NCI-H1436 (cell line): Measurements from ENCODE around the gene TLR8.
"Not testable (repeated sequence)": the region's sequence is repeated elsewhere in the genome, so short reads cannot be mapped to it uniquely, and the experiment has no call there.

Experiments
- DNase-seq: peaks from one replicate; lab custom pipeline; 2025; lab: John Stamatoyannopoulos, UW

TLR8 gene

DNA sequence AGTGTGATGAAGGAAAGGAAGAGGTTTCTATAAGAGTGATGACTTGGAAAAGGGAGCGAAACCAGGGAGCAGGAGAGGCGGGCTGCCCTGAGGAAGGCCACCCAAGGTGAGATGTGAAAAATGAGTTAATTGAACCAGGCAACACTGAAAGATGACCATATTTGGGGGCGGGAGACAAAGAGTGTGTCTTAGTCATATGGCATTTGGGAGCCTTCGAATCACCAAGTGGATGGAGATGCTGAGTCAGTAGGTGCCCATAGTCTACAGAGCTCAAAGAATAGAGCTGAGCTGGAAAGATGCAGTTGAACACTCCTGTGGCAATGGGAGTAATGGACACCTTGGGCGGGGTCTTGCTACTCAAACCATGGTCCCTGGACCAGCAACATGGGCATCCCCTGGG, 8.3 kb upstream of the TLR8 start:
- DNase-seq: no peak

DNA sequence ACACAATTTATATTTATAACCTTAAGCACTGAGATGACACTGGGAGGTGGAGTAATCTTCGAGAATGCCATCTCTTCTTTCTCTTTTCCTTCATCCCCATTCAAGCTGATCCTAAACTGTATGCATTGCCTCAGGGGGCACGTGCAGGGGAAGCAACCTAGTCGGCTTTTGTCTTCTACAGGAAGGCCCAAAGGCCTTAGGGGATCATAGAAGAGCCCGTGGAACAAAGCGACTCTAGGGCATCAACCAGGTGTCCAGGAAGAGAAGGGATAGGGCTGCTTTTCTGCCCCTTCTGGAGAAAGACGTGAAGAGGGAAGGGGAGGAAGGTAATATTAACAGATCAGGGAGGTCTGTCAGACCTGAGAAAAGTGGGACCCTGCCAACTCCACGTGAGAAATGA, 6.9 kb upstream of the TLR8 start:
- DNase-seq: no peak

DNA sequence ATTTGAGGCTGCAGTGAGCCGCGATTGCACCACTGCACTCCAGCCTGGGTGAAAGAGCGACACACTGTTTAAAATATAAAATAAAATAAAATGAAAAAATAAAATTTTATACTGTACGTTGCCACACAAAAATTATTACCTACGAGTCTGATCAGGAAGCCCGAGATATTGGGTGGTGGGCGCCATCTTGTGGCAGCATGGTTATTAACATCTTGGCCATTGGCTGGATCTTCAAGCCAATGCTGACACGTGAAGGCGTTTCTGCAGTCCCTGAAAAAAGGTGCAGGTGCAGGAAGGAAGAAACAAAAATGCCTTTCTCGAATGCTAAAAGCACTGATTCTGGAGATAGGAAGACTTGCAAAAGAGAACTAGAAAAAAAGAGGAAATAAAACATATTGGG, 4.9 kb upstream of the TLR8 start:
- peak; percentile 13 for DNase-seq

DNA sequence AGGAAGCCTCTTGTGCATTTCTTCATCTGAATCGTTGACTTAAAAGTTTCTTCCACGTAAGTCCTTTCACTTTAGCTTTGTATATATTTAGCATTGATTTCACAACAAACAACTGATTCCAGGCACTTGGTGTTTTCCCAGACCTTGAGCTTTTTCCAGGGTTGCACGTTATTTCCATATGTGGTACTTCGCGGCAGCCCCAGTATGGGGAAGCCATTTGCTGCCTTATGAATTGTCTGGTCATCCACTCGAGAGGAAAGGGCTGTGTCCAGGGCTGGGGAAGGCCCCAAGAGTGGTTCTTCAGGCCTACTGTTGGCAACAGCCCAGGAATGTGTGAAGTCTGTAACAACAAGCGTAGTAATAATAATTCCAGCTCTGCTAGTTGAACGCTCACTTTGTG, 2.8 kb upstream of the TLR8 start:
- DNase-seq: no peak

DNA sequence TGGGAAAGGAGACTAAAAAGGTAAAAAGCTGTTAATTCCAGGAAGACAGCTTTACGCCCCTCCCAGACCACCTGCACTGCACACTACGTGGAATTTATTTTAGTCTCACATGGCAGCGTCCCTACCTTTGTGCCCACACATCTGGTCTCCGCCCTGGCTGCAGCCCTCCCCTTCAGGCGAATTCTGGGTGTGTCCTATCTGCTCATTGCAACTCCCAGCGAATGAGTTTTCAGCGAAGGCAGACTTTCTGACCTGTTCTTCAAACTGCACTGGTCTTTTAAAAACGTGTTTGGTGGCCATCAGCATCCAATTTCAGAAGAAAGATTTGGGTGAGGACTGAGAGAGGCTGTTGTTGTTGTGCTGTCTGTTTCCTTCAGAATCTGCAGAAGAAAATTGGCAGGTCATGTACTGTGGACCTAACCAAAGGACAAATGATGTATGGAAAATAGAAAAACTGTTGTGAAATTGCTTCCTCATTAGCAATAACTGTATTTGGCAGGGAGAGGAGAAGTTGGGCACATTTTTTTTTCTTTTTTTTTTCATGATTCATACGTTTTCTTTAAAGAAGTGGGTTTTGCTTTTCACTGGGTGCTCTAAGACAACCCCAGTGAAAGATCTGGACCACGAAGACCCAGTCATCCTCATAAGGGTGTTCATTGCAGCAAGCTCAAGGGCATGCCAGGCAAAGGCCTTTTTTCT, 4.2 kb downstream of the TLR8 start:
- DNase-seq: no peak

DNA sequence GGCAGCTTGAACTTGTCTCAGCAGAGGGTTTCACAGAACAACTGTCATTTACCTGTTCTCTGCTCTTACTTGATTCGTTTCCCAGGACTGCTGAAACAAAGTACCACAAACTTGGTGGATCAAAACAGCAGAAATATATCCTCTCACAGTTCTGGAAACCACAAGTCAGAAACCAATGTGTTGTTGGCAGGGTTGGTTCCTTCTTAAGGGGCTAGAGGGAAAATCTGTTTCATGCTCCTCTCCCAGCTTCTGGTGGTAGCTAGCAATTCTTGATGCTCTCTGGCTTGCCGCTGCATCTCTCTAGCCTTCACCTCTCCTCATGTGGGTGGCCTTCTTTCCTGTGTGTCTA, 4.7 kb downstream of the TLR8 start:
- DNase-seq: no peak

DNA sequence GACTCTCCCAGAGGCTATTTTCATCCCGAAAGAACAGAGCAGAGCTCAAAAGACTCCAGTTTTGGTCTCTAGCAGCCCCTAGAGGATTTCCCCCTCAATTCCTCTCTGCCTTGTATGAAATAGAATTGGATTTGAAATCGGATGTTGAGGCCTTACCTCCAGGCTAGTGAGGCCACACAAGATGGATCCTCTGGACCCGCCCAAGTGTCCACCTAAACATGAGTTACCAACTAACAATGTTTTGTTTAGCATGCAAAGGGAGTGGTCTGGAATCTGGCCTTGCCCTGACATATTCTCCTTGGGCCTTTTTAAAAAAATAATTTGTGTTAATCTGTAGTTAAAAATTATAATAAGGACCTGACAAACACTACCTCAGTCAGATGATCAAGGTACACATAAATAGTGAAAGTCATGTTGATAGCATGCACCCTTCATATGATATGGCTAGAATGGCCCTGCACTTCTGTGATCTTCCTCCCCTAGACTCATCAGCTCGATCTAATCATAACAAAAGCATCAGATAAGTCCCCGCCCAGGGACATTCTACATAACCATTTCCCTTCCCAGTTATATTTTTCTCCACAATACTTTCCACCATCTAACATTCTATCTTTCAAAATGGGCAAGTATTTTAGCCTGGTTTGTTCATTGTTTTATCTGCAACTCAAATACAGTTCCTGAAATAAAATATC, 6.5 kb downstream of the TLR8 start:
- DNase-seq: no peak

DNA sequence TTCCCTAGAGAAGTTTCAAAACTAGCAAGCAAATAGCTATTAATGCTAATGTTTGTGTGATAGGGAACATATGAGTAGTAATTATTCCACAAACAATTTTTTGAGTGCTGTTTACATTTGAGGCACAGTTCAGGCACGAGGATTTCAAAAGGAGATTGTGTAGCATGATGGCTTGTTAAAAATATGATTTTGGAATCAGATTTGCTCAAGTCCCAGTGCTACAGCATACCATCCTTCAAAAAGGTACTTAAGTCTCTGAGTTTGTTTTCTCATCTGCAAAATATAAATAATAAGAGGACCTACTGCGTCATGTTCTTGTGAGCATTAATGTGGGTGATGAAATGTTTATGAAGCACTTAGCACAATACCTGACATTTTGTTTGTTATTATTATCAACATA, 11.3 kb downstream of the TLR8 start:
- no peak for DNase-seq

DNA sequence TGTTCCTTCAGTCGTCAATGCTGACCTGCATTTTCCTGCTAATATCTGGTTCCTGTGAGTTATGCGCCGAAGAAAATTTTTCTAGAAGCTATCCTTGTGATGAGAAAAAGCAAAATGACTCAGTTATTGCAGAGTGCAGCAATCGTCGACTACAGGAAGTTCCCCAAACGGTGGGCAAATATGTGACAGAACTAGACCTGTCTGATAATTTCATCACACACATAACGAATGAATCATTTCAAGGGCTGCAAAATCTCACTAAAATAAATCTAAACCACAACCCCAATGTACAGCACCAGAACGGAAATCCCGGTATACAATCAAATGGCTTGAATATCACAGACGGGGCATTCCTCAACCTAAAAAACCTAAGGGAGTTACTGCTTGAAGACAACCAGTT, 12.6 kb downstream of the TLR8 start:
- no peak for DNase-seq

DNA sequence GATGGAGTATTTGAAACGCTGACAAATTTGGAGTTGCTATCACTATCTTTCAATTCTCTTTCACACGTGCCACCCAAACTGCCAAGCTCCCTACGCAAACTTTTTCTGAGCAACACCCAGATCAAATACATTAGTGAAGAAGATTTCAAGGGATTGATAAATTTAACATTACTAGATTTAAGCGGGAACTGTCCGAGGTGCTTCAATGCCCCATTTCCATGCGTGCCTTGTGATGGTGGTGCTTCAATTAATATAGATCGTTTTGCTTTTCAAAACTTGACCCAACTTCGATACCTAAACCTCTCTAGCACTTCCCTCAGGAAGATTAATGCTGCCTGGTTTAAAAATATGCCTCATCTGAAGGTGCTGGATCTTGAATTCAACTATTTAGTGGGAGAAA, 13.2 kb downstream of the TLR8 start:
- DNase-seq: no peak

DNA sequence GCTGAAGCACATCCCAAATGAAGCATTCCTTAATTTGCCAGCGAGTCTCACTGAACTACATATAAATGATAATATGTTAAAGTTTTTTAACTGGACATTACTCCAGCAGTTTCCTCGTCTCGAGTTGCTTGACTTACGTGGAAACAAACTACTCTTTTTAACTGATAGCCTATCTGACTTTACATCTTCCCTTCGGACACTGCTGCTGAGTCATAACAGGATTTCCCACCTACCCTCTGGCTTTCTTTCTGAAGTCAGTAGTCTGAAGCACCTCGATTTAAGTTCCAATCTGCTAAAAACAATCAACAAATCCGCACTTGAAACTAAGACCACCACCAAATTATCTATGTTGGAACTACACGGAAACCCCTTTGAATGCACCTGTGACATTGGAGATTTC, 14.6 kb downstream of the TLR8 start:
- no peak for DNase-seq

DNA sequence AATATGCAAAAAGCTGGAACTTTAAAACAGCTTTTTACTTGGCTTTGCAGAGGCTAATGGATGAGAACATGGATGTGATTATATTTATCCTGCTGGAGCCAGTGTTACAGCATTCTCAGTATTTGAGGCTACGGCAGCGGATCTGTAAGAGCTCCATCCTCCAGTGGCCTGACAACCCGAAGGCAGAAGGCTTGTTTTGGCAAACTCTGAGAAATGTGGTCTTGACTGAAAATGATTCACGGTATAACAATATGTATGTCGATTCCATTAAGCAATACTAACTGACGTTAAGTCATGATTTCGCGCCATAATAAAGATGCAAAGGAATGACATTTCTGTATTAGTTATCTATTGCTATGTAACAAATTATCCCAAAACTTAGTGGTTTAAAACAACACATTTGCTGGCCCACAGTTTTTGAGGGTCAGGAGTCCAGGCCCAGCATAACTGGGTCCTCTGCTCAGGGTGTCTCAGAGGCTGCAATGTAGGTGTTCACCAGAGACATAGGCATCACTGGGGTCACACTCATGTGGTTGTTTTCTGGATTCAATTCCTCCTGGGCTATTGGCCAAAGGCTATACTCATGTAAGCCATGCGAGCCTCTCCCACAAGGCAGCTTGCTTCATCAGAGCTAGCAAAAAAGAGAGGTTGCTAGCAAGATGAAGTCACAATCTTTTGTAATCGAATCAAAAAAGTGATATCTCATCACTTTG, 15.6 kb downstream of the TLR8 start:
- DNase-seq: no peak

DNA sequence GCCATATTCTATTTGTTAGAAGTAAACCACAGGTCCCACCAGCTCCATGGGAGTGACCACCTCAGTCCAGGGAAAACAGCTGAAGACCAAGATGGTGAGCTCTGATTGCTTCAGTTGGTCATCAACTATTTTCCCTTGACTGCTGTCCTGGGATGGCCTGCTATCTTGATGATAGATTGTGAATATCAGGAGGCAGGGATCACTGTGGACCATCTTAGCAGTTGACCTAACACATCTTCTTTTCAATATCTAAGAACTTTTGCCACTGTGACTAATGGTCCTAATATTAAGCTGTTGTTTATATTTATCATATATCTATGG, 16.1 kb downstream of the TLR8 start:
- no peak for DNase-seq

DNA sequence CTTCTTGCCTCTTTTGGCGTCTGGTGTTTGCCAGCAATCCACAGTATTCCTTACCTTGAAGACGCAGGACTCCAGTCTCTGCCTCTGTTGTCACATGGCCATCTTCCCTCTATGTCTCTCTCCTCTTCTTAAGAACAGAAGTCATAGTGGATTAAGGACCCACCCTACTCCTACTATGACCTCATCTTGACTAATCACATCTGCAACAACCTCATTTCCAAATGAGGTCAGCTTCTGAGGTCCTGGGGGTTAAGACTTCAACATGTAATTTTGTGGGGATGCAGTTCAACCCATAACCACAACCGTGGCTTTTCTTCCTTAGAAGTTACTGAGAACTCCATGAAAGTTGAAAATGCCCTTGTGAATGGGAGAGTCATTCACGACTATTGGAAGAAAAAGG, 23.3 kb downstream of the TLR8 start:
- no peak for DNase-seq

DNA sequence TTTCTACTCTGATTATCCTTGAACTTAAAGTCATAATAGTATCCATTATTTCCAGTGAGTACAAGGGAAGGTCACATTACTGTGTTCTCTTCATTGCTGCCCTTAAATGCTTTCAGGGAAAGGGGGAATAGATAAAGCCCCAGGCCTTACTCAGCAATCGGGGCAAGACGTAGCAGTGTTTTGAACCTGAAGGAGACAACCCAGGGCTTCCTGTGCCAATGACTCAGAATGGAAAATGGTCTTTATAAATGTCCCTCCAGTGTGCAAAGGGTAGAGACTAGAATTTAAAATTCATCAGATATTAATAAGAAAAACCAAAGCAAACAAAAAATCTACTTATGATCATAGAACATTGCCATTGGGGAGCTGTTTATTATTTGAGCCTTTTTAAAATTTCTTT, 23.7 kb downstream of the TLR8 start:
- no peak for DNase-seq

DNA sequence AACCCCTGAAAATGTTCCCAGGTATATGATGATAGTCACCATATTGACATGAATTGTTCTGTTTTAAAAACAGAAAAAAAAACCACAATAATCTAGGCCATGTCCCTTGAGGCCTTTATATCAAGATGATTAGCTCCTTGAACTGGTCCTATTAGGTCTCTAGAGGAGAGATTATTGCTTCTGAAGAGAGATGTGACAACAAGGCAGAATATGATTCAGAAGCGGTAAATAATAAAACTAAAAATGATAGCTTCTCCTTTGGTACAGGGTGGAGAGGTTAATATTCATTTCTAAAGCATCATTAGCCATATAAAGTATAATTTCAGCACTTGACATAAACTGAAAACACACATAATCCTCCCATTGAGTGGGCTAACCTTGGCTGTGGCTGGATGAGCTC, 25.8 kb downstream of the TLR8 start:
- DNase-seq: no peak

DNA sequence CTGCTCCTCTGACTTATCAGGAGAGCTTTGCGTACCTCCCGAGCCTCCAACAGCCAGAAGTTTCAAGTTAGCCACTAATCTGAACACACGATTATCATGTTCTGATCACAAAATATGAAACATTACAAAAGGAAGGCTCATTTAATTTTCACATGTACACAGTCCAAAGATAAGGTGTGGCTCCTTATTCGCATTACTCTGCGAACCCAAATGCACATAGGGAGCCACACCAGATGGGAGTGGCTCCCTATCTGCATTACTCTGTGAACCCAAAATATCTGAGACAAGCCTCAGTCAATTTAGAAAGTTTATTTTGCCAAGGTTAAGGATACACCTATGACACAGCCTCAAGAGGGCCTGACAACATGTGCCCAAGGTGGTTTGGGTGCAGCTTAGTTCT, 28.4 kb downstream of the TLR8 start:
- DNase-seq: no peak

DNA sequence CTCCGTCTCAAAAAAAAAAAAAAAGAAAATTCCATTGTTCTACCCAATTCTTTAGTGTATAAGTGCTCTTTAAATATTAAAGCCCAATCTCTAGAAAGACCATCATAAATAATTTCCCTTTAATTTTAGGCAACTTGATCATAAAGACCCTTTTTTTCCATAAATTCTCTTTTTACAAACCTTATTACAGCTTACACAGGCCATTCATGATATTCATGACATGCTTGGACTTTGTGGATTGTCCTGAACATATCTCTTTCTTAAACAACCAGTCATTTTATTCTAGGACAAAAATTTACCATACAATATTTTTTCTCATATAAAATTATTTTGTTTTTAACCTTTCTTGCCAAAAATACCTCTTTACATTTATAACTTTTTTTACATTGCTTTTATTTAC, 30.5 kb downstream of the TLR8 start:
- DNase-seq: no peak

DNA sequence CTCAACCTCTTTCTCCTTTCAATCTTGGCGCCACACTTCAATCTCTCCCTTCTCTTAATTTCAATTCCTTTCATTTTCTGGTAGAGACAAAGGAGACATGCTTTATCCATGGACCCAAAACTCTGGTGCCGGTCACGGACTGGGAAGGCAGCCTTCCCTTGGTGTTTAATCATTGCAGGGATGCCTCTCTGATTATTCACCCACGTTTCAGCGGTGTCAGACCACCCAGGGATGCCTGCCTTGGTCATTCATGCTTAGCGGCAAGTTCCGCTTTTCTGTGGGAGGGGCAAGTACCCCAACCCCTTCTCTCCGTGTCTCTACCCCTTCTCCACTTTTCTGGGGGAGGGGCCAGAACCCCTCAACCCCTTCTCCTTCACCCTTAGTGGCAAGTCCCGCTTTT, 34.1 kb downstream of the TLR8 start:
- not testable (repeated sequence) for DNase-seq

DNA sequence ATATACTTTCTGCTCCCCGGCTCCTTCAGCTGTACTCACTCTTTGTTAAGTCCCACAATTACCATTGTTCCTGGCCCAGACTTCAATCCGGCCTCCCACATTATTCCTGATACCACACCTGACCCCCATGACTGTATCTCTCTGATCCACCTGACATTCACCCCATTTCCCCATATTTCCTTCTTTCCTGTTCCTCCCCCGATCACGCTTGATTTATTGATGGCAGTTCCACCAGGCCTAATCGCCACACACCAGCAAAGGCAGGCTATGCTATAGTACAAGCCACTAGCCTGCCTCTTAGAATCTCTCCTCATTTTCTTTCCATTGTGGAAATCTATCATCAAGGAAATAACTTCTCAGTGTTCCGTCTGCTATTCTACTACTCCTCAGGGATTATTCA, 37.2 kb downstream of the TLR8 start:
- DNase-seq: not testable (repeated sequence)

DNA sequence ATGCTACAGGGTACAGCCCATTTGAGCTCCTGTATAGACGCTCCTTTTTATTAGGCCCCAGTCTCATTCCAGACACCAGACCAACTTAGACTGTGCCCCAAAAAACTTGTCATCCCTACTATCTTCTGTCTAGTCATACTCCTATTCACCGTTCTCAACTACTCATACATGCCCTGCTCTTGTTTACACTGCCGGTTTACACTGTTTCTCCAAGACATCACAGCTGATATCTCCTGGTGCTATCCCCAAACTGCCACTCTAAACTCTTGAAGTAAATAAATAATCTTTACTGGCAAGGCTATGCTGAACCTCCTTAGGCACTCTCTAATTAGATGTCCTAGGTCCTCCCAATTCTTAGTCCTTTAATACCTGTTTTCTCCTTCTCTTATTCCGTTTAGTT, 38.0 kb downstream of the TLR8 start:
- not testable (repeated sequence) for DNase-seq

DNA sequence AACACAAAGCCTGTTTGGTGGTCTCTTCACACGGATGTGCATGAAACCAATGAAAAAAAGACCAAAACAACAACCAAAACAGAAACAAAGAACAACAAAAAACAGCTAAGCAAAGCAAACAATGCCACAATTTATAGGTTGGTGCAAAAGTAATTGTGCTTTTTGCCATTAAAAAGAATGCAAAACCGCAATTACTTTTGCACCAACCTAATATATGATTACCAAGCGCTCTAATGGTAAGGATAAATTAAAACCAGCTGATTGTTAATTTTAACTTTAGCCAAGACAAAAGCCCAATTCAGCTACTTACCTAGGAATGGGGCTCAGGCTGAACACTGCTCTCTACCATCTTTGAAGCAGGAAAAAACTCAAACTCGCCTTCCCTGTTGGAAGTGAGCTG, 39.1 kb downstream of the TLR8 start:
- DNase-seq: no peak

DNA sequence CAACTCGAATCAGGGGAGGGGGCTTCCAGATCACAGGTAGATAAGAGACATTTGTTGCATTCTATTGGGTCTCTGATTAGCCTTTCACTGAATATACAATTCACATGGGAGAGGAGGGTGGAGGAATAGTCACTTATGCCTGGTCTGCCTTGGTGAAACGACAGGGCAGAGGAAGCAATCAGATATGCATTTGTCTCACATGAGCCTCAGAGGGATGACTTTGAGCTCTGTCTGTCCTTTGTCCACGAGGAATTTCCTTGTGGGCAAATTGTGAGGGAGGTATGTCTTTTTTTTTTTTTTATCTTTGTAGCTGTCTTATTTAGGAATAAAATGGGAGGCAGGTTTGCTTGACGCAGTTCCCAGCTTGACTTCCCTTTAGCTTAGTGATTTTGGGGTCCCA, 40.0 kb downstream of the TLR8 start:
- no peak for DNase-seq
